CD4-positive, alpha-beta T cell treated with Interleukin-15 for 4 hours (primary cell): ENCODE measurements around the gene FBXO47.
"Not testable (repeated sequence)": the region's sequence is repeated elsewhere in the genome, so short reads cannot be mapped to it uniquely, and the experiment has no call there.

Experiments used
- DNase-seq: peaks from one replicate; pipeline ENCODE4 v3.0.0-alpha.2; 2020; ENCODE audit warnings: low spot score

The FBXO47 gene

GRCh38 chr17:38980490-38981217 is 13.5 kb upstream of the FBXO47 start:
- no peak for DNase-seq

GRCh38 chr17:38978180-38978579 is 11.0 kb upstream of the FBXO47 start:
- no peak for DNase-seq

- DNase-seq: peak; percentile 8
Measured at GRCh38 chr17:38976187-38976551, 9.0 kb upstream of the FBXO47 start.

- DNase-seq: no peak
Measured at GRCh38 chr17:38970804-38971203, 3.6 kb upstream of the FBXO47 start.

- no peak for DNase-seq
Measured at GRCh38 chr17:38970128-38970527, 2.9 kb upstream of the FBXO47 start.

- no peak for DNase-seq
Measured at GRCh38 chr17:38969281-38969680, 2.1 kb upstream of the FBXO47 start.

GRCh38 chr17:38961413-38961812 is 5.8 kb downstream of the FBXO47 start:
- DNase-seq: no peak

- no peak for DNase-seq
Measured at GRCh38 chr17:38960402-38960801, 6.8 kb downstream of the FBXO47 start.

- DNase-seq: no peak
Measured at GRCh38 chr17:38959508-38959907, 7.7 kb downstream of the FBXO47 start.

- DNase-seq: no peak
Measured at GRCh38 chr17:38958756-38959155, 8.4 kb downstream of the FBXO47 start.

GRCh38 chr17:38958326-38958725 is 8.9 kb downstream of the FBXO47 start:
- DNase-seq: no peak

- not testable (repeated sequence) for DNase-seq
Measured at GRCh38 chr17:38953800-38954199, 13.4 kb downstream of the FBXO47 start.

GRCh38 chr17:38947189-38947588 is 20.0 kb downstream of the FBXO47 start:
- no peak for DNase-seq

- DNase-seq: no peak
Measured at GRCh38 chr17:38943607-38944006, 23.6 kb downstream of the FBXO47 start.

GRCh38 chr17:38942696-38943334 is 24.4 kb downstream of the FBXO47 start:
- no peak for DNase-seq

- no peak for DNase-seq
Measured at GRCh38 chr17:38940404-38940803, 26.8 kb downstream of the FBXO47 start.

- DNase-seq: no peak
Measured at GRCh38 chr17:38939987-38940386, 27.2 kb downstream of the FBXO47 start.

GRCh38 chr17:38933962-38934361 is 33.2 kb downstream of the FBXO47 start:
- not testable (repeated sequence) for DNase-seq

- DNase-seq: not testable (repeated sequence)
Measured at GRCh38 chr17:38930782-38931181, 36.4 kb downstream of the FBXO47 start.

- DNase-seq: no peak
Measured at GRCh38 chr17:38926293-38927070, 40.7 kb downstream of the FBXO47 start.

- DNase-seq: peak; percentile 19
Measured at GRCh38 chr17:38925263-38925995, 41.8 kb downstream of the FBXO47 start, which contains the start of gene LASP1NB. Gene LASP1NB (plus strand): TSS chr17:38925614.
